Sigmoid colon (tissue), 7 donors: ENCODE data around the gene DIP2C. TPM values are rescaled to one million over a fixed set of nuclear protein-coding genes. Genes with fewer than 3 reads are reported as not detected.

Experiments used
- DNase-seq: peaks from one replicate; pipeline ENCODE4 v3.0.0-alpha.2; 2019
- H3K27ac ChIP-seq, 4 donors: fragments of 200-600 bp; sonication (generic); one replicate each; pipeline ENCODE4 v1.5.1; 2016 to 2019; ENCODE audit warnings: mild to moderate bottlenecking in 1 of 4
- H3K27me3 ChIP-seq, 3 donors: fragments of 200-600 bp; sonication (generic); one replicate each; pipeline ENCODE4 v1.5.1; 2019; ENCODE audit warnings: mild to moderate bottlenecking in 1 of 3
- H3K36me3 ChIP-seq, 4 donors: fragments of 200-600 bp; sonication (generic); one replicate each; pipeline ENCODE4 v1.5.1; 2016 to 2019
- H3K4me1 ChIP-seq, 4 donors: fragments of 200-600 bp; sonication (generic); one replicate each; pipeline ENCODE4 v1.5.1; 2017 to 2019
- H3K4me3 ChIP-seq, 4 donors: fragments of 200-600 bp; sonication (generic); one replicate each; pipeline ENCODE4 v1.5.1; 2017 to 2019; ENCODE audit warnings: mild to moderate bottlenecking in 2 of 4, moderate library complexity in 1 of 4
- H3K9me3 ChIP-seq, 4 donors: fragments of 200-600 bp in 3 of 4; sonication (generic) in 3 of 4; one replicate each; pipeline versions ENCODE4 v1.5.1 to v1.6.1; 2013 to 2019
- CTCF ChIP-seq, 4 experiments: fragments of 450-650 bp in 3 of 4; fragments of 200-600 bp in 1 of 4; IDR thresholded peaks; one replicate each; pipeline ENCODE4 v1.5.1; 2016 to 2019; ENCODE audit warnings: antibody characterized with exemption in 4 of 4, mild to moderate bottlenecking in 3 of 4, moderate library complexity in 2 of 4
- EP300 ChIP-seq, 4 donors: sonication (generic); formaldehyde crosslinking; IDR thresholded peaks; one replicate each; pipeline ENCODE4 v1.6.1; 2017; ENCODE audit warnings: antibody characterized with exemption in 4 of 4
- POLR2A ChIP-seq, 2 donors: fragments of 450-650 bp; IDR thresholded peaks; one replicate each; pipeline ENCODE4 v1.6.1; 2016; ENCODE audit warnings: antibody characterized with exemption in 2 of 2, mild to moderate bottlenecking in 2 of 2, moderate library complexity in 2 of 2
- POLR2AphosphoS5 ChIP-seq, 4 donors: sonication (generic); formaldehyde crosslinking; IDR thresholded peaks; one replicate each; pipeline ENCODE4 v1.6.1; 2017; ENCODE audit warnings: antibody characterized with exemption in 4 of 4
- WGBS, 2 donors: extraction: QIAGEN DNeasy Blood & Tissue Kit; methylation state at CpG; one replicate each; pipeline ENCODE4 v1.1.7; 2013; 5-methylcytosine and 5-hydroxymethylcytosine counted together
- intact Hi-C: fragments of 100-400 bp; cut with DNase I; formaldehyde crosslinking; loops from one replicate; pipeline ENCODE4 v1.15.1; 2023
- polyA plus RNA-seq, 3 donors: library from polyadenylated mRNA; stranded (reverse); fragments of 200-250 nt; gene quantifications; one replicate each; pipeline ENCODE4 v1.2.3, GENCODE V29; 2013
- total RNA-seq, 4 donors: library from RNA; depleted of rRNA; stranded (reverse); fragments of >200 nt; gene quantifications; one replicate each; pipeline ENCODE4 v1.1.0, GENCODE V29; 2016
- donor health status: healthy with polysubstance abuse.
- donor health status: Bipolar disorder and iron deficiency.
- donor health status: healthy.

The DIP2C gene
- total and polyA plus RNA-seq, 7 donors: 1.8 to 67.9 (median 42.1) TPM

GRCh38 chr10:389261-389790 lies 300.1 kb downstream of the DIP2C start:
- 95 to 96% methylated on average over 16 of the region's 16 CpGs for WGBS, 2 donors
- H3K27ac ChIP-seq: no peak overlapping the region
- intact Hi-C loops: no loop called here
- H3K27me3 ChIP-seq: no peaks in the 10 kb centered on the region
- H3K9me3 ChIP-seq: no peaks in the 10 kb centered on the region
- DNase-seq: no peak
- peaks cover 0 to 17% (median 3%) of the 10 kb centered on the region in 4 donors for H3K4me1 ChIP-seq
- H3K36me3 ChIP-seq: peaks cover 14 to 66% (median 24%) of the 10 kb centered on the region in 4 donors
- TF ChIP-seq EP300 (IDR thresholded peaks at IDR 0.05): no peak
- no peak for TF ChIP-seq POLR2AphosphoS5 (IDR thresholded peaks at IDR 0.05)
- no peak overlapping the region for H3K4me3 ChIP-seq

DNA sequence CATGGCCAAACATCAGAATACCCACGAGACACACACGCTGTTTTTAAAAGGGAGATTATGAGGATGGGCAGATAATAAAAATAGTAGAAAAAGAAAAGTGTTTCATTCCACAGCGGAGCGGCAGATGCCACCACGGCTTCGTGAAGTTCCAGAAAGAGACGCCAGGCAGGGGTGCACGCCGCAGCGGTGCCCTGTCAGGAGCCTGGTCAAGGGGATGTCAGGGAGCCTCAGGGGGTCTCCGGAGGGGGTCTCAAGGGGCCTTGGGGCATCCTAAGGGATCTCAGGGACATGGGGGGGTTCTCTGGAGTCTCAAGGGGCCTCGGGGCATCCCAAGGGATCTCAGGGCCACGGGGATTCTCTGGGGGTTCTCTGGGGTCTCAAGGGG lies 300.8 kb downstream of the DIP2C start:
- DNase-seq: no peak
- Histone ChIP-seq H3K36me3 (peaks cover 14 to 72% (median 25%) of the 10 kb centered on the region in 4 donors), H3K27ac (peak overlapping the region in 1 of 4 donors; percentile 15), H3K27me3 (no peaks in the 10 kb centered on the region), H3K4me1 (peaks cover 0 to 17% (median 2%) of the 10 kb centered on the region in 4 donors), H3K9me3 (no peaks in the 10 kb centered on the region), H3K4me3 (no peak overlapping the region)
- 86 to 90% methylated on average over 13 of the region's 13 CpGs for WGBS, 2 donors
- intact Hi-C loops: no loop called here
- TF ChIP-seq POLR2A (IDR thresholded peaks at IDR 0.05) (no peak), EP300 (IDR thresholded peaks at IDR 0.05) (no peak), CTCF (IDR thresholded peaks at IDR 0.05) (no peak), POLR2AphosphoS5 (IDR thresholded peaks at IDR 0.05) (no peak)

GRCh38 chr10:387909-388660 lies 301.4 kb downstream of the DIP2C start:
- Histone ChIP-seq H3K27me3 (no peaks in the 10 kb centered on the region), H3K4me1 (peaks cover 0 to 17% (median 2%) of the 10 kb centered on the region in 4 donors), H3K36me3 (peaks cover 14 to 78% (median 25%) of the 10 kb centered on the region in 4 donors), H3K9me3 (no peaks in the 10 kb centered on the region), H3K27ac (peak overlapping the region in 2 of 4 donors; percentile 5 to 39), H3K4me3 (peak overlapping the region in 1 of 4 donors; percentile 1)
- 42 to 67% methylated on average over 16 of the region's 16 CpGs for WGBS, 2 donors
- TF ChIP-seq POLR2AphosphoS5 (IDR thresholded peaks at IDR 0.05) (peak in 2 of 4 donors; percentile 30 to 39), CTCF (IDR thresholded peaks at IDR 0.05) (no peak), EP300 (IDR thresholded peaks at IDR 0.05) (no peak), POLR2A (IDR thresholded peaks at IDR 0.05) (peak; percentile 16 to 27)
- peak; percentile 75 for DNase-seq
- intact Hi-C loops: no loop called here

DNA sequence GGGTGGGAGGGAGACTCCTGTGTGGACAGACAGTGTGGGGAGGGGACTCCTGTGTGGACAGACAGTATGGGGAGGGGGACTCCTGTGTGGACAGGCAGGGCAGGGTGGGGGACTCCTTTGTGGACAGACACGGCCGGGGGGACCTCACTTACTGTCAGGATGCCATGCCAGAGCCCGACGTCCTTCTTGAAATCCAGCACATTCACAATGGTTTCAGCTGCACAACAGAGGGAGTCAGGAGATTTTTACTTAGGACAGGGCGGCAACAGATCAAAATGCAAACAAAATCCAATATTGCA lies 301.9 kb downstream of the DIP2C start:
- TF ChIP-seq POLR2A (IDR thresholded peaks at IDR 0.05) (no peak), EP300 (IDR thresholded peaks at IDR 0.05) (no peak), CTCF (IDR thresholded peaks at IDR 0.05) (no peak), POLR2AphosphoS5 (IDR thresholded peaks at IDR 0.05) (no peak)
- Histone ChIP-seq H3K4me1 (peaks cover 0 to 17% (median 2%) of the 10 kb centered on the region in 4 donors), H3K9me3 (no peaks in the 10 kb centered on the region), H3K27me3 (no peaks in the 10 kb centered on the region), H3K27ac (peak overlapping the region in 3 of 4 donors; percentile 5 to 39 (median 9)), H3K36me3 (peaks cover 14 to 84% (median 26%) of the 10 kb centered on the region in 4 donors), H3K4me3 (peak overlapping the region in 1 of 4 donors; percentile 1)
- DNase-seq: no peak
- 86 to 91% methylated on average over 5 of the region's 5 CpGs for WGBS, 2 donors
- intact Hi-C loops: no loop called here

DNA sequence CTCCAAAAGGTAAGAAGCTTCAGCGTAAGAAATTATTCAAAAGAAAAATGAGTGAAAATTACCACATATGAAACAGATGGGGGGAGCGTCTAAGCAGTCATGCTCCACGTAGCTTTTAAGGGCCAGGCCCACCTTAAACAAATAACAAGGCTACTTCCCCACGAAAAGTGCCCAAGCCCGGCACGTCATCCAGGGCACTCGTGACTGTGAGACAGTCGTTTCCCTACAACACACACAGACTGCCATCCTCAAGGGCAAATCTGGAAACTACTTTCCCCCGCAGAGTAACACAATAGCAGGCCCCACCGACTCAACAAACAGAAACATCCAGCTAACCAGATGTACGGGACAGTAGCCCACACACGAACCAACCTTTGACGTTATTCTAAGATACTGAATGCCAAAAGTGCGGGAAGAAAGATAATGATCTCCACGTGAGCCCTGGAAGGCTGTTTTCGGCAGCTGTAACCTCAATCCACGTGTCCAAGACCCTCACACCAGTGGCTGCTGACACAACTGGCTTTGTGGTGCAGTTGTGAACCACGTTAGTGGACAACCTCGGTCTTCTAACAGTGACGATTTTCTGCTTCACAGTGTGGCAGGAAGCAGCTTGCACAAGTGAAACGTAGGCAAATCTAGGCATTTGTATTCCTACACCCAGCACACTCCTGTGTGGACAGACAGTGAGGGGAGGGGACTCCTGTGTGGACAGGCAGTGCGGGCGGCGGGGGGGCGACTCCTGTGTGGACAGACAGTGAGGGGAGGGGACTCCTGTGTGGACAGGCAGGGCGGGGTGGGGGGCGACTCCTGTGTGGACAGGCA lies 302.5 kb downstream of the DIP2C start:
- Histone ChIP-seq H3K4me1 (peaks cover 0 to 17% (median 2%) of the 10 kb centered on the region in 4 donors), H3K9me3 (no peaks in the 10 kb centered on the region), H3K36me3 (peaks cover 14 to 89% (median 29%) of the 10 kb centered on the region in 4 donors), H3K27me3 (no peaks in the 10 kb centered on the region), H3K27ac (peak overlapping the region in 3 of 4 donors; percentile 5 to 39 (median 9)), H3K4me3 (peak overlapping the region in 1 of 4 donors; percentile 1)
- TF ChIP-seq CTCF (IDR thresholded peaks at IDR 0.05) (no peak), POLR2A (IDR thresholded peaks at IDR 0.05) (no peak), POLR2AphosphoS5 (IDR thresholded peaks at IDR 0.05) (no peak), EP300 (IDR thresholded peaks at IDR 0.05) (no peak)
- no peak for DNase-seq
- intact Hi-C loops: no loop called here
- WGBS, 2 donors: 88 to 92% methylated on average over 27 of the region's 27 CpGs
